ENCODE data around the gene ITGA4. TPM values are rescaled to one million over a fixed set of nuclear protein-coding genes. Genes with fewer than 3 reads are reported as not detected.

ITGA4 gene
- total and polyA plus RNA-seq, 2 donors (not counting 3 experiments of a cell fraction or from before 2014, with no cell fraction given), result 1.5 to 2.8 TPM

GRCh38 chr2:181459621-181460021 is 2.4 kb downstream of the ITGA4 start:
- no peak for TF ChIP-seq POLR2AphosphoS5 (IDR thresholded peaks at IDR 0.05; ENCODE audit: insufficient read depth, low read depth, low read length)
- no peak for TF ChIP-seq MAX (IDR thresholded peaks at IDR 0.05; ENCODE audit: insufficient read depth, insufficient read length)
- no peak for TF ChIP-seq GATA2 (IDR thresholded peaks at IDR 0.05; ENCODE audit: insufficient read depth, insufficient read length, low read depth, low read length)
- no peak for TF ChIP-seq CTCF (IDR thresholded peaks at IDR 0.05; ENCODE audit: extremely low read depth in 1 of 2, insufficient read depth in 1 of 2, low read depth in 1 of 2, low read length in 2 of 2)
- no peak for TF ChIP-seq EZH2 (IDR thresholded peaks at IDR 0.05; ENCODE audit: borderline replicate concordance, low read depth, low read length, severe bottlenecking)
- TF ChIP-seq MYC (IDR thresholded peaks at IDR 0.05; ENCODE audit: low read depth, low read length), result no peak
- TF ChIP-seq JUN (IDR thresholded peaks at IDR 0.05; ENCODE audit: borderline replicate concordance, insufficient read depth, insufficient read length, low read depth), result no peak
- TF ChIP-seq FOS (IDR thresholded peaks at IDR 0.05; ENCODE audit: borderline replicate concordance, insufficient read depth, low read length), result no peak
- TF ChIP-seq POLR2A (IDR thresholded peaks at IDR 0.05; ENCODE audit: low read depth, low read length), result no peak
- intact Hi-C loops (cut with micrococcal nuclease), result loop anchor here (5.0 kb wide), 1 partner anchor 673 kb away; no protein-coding TSS in a partner anchor
- Histone ChIP-seq H3K79me2 (ENCODE audit: control insufficient read depth, insufficient read depth, low read length) (no peaks in the 10 kb centered on the region), H4K20me1 (replicated peaks; ENCODE audit: control insufficient read depth, extremely low read depth, insufficient read depth, low read length) (no peaks in the 10 kb centered on the region), H3K4me2 (ENCODE audit: insufficient read depth, low read length) (no peak overlapping the region), H2AFZ (ENCODE audit: low read depth, low read length) (no peak overlapping the region), H3K36me3 (ENCODE audit: control insufficient read depth in 2 of 2, extremely low read depth in 1 of 2, insufficient read depth in 2 of 2, low read length in 2 of 2) (no peaks in the 10 kb centered on the region), H3K9me3 (replicated peaks; ENCODE audit: control insufficient read depth, insufficient read depth, low read length) (no peaks in the 10 kb centered on the region), H3K9me1 (replicated peaks; ENCODE audit: control insufficient read depth, extremely low read depth, insufficient read depth, low read length) (no peaks in the 10 kb centered on the region), H3K4me1 (ENCODE audit: control insufficient read depth, extremely low read depth, insufficient read depth, low read length) (peaks cover 7% of the 10 kb centered on the region), H3K27me3 (ENCODE audit: control insufficient read depth in 2 of 2, insufficient read depth in 2 of 2, low read length in 2 of 2) (peaks cover 19 to 56% of the 10 kb centered on the region in 2 experiments), H3K27ac (ENCODE audit: insufficient read depth, low read depth, low read length) (no peak overlapping the region), H3K9ac (replicated peaks; ENCODE audit: extremely low read depth, insufficient read depth, low read length) (no peak overlapping the region), H3K4me3 (replicated peaks in 1 of 3; ENCODE audit: insufficient read depth in 1 of 3, low read depth in 1 of 3, low read length in 3 of 3) (no peak overlapping the region)
- FAIRE-seq, result no peak
- POLR2A ChIA-PET, result no interaction called here
- CTCF ChIA-PET, result interaction anchor here (1.2 kb wide), 1 partner anchor 256 kb away, joined by 3 read pairs; no protein-coding TSS in a partner anchor
- BruUV-seq (replicated peaks), result no TSS peak
- dilution Hi-C loops (cut with MboI; ENCODE audit: extremely low pct_ligation_motif_present, low sequenced_read_pairs), result no loop called here
- no peak for DNase-seq (ENCODE audit: low read depth, low spot score)

Measured in endothelial cell of umbilical vein (primary cell).